UCSD-AML1 (cell line): ENCODE data around the gene IPMK.
"Not testable (repeated sequence)": the region's sequence is repeated elsewhere in the genome, so short reads cannot be mapped to it uniquely, and the experiment has no call there.

Experiments
- DNase-seq: peaks from one replicate; lab custom pipeline; 2025; ENCODE audit not compliant: unreplicated experiment; lab: John Stamatoyannopoulos, UW

Gene IPMK

GRCh38 chr10:58268454-58268945 is 806 bp upstream of the IPMK start:
- DNase-seq, result no peak

DNA sequence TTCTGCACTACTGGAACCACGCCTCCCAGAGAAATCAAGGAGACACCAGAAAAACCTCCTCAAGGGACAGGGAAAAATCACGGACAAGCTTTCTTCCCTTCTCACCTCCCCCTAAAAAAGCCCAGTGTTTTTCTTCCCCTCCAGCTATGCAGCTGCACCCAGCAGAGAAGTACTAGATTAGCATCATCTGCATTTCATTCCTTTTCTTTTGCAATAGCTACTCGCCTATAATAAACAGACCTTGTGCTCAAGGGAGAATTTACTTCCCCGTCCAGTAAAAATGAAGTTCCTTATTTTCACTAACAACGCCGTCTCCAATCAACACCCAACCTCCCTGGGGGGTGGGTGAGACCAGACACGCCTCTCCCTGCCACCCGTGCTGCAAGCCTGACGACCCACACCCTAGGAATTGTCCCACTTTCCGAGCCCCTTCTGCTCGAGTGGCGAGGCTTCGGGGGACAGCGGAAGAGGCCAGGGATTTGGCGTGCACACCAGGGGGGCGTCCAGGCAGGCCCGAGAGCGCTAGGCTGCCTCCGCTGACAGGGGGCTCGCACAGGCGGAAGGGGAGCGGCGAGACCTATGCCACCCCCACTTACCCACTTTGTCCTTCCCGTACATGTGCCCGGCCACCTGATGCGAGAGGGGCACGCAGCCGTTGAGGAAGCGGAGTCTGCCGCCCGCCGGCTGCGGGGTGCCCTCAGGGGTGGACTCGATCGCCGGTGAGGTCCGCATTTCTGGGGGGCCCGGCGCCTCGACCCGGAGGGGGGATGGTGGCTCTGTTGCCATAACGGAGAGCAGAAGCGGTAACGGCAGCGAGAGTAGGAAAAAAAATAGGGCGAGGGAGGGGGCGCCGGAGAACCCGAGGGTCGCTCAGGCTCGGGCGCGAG is 625 bp downstream of the IPMK start:
- peak; percentile 60 for DNase-seq

GRCh38 chr10:58266003-58266825 is 1.5 kb downstream of the IPMK start:
- DNase-seq, result no peak

- DNase-seq, result no peak
These were observed 2.4 kb downstream of the IPMK start for GRCh38 chr10:58265249-58265648.

DNA sequence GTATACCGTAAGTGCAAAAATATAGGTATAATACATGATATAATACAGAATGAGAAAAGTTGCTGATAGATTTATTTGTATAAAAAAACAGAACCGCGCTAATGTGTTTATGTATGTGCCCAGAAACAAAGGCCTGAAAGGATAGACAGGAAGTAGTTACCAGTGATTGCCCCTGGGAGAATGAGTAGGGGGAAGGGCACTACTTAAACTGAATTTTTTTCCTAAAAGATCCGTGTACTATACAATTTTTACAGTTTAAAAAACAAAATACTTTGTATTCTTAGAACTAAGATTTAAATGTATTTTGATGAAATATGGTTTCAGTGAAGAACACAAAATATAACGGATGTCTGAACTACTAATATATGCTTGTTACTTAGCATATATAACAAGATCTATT is 2.9 kb downstream of the IPMK start:
- no peak for DNase-seq

GRCh38 chr10:58262766-58263165 is 4.9 kb downstream of the IPMK start:
- no peak for DNase-seq

DNA sequence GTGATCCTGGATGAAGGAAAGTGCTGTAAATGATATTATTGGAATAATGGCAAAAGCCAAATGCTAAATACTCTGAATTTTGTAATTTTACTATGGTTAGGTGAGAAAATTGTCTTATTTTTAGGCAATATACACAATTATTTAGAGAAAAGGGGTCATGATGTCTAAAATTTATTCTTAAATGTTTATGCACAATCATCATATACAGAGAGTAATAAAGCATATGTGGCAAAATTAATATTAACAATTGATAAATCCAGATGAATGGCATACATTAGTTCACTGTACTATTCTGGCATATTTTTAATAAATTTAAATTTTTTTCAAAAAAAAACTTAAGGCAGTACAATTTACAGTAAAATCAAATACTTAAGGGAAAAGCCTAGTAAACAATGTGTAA is 7.4 kb downstream of the IPMK start:
- DNase-seq, result no peak

- DNase-seq, result no peak
These were observed 8.6 kb downstream of the IPMK start for GRCh38 chr10:58258977-58259692.

- not testable (repeated sequence) for DNase-seq
These were observed 11.5 kb downstream of the IPMK start for GRCh38 chr10:58256013-58256780.

- DNase-seq, result no peak
These were observed 13.1 kb downstream of the IPMK start for GRCh38 chr10:58254644-58255043.

DNA sequence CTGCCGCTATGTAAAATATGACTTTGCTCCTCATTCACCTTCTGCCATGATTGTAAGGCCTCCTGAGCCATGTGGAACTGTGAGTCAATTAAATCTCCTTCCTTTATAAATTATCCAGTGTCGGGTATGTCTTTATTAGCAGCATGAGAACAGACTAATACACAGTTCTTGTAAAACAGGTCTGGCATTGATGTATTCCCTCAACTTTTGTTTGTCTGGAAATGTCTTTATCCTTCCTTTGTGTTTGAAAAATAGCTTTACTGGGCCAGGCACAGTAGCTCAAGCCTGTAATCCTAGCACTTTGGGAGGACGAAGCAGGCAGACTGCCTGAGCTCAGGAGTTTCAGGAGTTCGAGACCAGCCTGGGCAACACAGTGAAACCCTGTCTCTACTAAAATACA is 14.5 kb downstream of the IPMK start:
- no peak for DNase-seq

DNA sequence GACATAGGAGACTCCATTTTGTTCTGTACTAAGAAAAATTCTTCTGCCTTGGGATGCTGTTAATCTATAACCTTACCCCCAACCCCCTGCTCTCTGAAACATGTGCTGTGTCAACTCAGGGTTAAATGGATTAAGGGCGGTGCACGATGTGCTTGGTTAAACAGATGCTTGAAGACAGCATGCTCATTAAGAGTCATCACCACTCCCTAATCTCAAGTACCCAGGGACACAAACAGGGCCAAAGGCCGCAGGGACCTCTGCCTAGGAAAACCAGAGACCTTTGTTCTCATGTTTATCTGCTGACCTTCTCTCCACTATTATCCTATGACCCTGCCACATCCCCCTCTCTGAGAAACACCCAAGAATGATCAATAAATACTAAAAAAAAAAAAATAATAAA is 23.0 kb downstream of the IPMK start:
- DNase-seq, result not testable (repeated sequence)

GRCh38 chr10:58244242-58244641 is 23.5 kb downstream of the IPMK start:
- DNase-seq, result not testable (repeated sequence)

DNA sequence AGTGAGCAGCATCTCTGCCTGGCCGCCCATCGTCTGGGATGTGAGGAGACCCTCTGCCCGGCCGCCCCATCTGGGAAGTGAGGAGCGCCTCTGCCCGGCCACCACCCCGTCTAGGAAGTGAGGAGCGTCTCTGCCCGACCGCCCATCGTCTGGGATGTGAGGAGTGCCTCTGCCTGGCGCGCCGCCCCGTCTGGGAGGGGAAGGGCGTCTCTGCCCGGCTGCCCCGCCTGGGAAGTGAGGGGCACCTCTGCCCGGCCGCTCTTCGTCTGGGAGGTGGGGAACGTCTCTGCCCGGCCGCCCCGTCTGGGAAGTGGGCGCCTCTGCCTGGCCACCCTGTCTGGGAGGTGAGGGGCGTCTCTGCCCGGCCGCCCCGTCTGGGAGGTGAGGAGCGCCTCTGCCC is 23.9 kb downstream of the IPMK start:
- DNase-seq, result not testable (repeated sequence)

DNA sequence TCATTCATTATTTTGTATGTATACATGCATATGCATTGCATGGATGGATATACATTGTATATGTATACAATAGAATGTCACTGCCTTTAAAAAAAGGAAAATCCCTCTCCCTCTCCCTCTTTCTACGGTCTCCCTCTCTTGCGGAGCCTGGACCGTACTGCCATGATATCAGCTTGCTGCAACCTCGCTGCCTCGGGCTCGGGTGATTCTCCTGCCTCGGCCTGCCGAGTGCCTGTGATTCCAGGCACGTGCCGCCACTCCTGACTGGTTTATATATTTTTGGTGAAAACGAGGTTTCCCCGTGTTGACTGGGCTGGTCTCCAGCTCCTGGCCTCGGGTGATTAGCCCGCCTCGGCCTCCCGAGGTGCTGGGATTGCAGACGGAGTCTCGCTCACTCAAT is 24.4 kb downstream of the IPMK start:
- DNase-seq, result no peak

DNA sequence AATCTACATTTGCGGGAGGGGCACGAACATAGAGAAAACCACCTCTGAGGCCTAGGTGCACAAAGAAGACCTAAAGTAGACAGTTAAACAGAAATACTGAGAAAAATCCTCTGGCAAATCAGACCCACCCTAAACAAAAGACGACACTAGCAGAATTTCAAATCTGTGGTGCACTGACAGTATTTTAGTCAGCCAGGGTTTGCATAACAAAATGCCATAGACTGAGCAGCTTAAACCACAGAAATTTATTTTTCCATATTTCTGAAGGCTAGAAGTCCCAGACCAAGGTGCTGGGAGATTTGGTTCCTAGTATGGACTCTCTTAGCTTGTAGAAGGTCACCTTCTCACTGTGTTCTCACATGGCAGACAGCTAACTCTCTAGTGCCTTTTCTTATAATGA is 26.3 kb downstream of the IPMK start:
- no peak for DNase-seq

DNA sequence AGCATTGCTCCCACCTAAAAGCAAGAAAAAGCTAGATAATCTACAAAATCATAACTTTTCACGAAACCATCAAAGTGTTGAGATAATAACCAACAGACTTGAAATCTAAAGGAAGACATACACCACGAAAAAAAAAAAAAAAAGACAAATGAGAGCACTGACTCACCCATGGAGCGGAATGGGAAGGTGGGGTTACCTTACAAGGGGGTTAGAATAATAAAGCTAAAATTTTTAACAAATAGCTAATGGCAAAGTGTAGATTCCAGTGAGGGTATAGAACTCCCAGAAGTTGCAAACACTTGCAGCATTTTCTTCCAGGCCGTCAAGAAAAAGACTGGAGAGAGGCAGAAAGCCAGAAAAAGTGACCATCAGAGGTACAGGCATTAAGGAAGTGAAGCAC is 27.2 kb downstream of the IPMK start:
- no peak for DNase-seq

GRCh38 chr10:58239561-58240169 is 28.0 kb downstream of the IPMK start:
- DNase-seq, result no peak

DNA sequence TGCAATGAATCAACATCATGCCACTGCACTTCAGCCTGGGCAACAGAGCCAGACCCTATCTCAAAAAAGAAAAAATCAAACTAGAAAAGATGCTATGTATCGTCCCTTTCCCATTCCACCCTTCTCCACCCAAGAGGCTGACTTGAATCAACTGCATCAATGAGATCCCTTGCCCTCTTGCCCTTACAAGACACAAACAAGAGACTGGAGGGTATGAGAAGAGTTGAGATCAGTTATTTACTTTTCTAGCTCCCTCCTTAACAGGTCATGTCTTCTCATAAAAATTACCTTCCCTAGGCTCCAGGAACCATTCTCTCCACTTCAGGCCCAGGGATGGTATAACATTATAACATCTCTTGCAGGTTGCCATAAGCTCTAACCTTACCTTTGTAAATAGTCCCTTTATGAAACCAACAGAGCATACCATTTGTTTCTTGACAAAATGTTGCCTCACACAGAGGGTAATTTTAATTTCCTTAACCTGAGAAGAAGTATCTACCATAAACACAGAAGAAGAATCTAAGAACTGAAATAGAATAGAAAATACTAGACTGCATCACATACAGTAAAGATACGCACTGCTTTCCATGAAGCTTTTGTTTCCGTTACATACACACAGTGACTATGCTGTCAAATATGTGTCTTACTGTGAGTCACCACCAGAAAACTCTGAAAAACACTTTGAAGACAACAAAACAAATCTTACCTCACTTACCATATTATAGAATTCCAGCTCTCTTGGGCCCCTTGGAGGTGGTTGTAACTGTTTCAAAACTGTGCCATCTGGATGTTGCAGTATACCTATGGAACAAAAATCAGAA is 30.5 kb downstream of the IPMK start:
- no peak for DNase-seq
